Trophoblast cell (in vitro differentiated cells and primary cell): ENCODE data around the gene PSENEN.
A peak's percentile ranks its signal among the peaks of the same experiment; 100 is the strongest.

Experiments used
- DNase-seq, 2 donors: peaks; one replicate each; pipeline ENCODE4 v3.0.0-alpha.2; 2016
- H2AFZ ChIP-seq: 2 replicates; pipeline ENCODE4 v1.6.1; 2013; ENCODE audit warnings: low read length, moderate library complexity, mild to moderate bottlenecking; ENCODE audit not compliant: insufficient read depth, poor library complexity
- H2AK5ac ChIP-seq: 2 replicates; pipeline ENCODE4 v1.6.1; 2013; ENCODE audit warnings: mild to moderate bottlenecking, low read length
- H2BK120ac ChIP-seq: 2 replicates; pipeline ENCODE4 v1.6.1; 2013; ENCODE audit warnings: low read length, mild to moderate bottlenecking, moderate library complexity; ENCODE audit not compliant: insufficient read depth, poor library complexity
- H2BK12ac ChIP-seq: 2 replicates; pipeline ENCODE4 v1.6.1; 2013; ENCODE audit warnings: mild to moderate bottlenecking, low read length, moderate library complexity
- H2BK5ac ChIP-seq: 2 replicates; pipeline ENCODE4 v1.6.1; 2013; ENCODE audit warnings: low read length, low read depth, moderate library complexity, mild to moderate bottlenecking; ENCODE audit not compliant: poor library complexity
- H3K14ac ChIP-seq: 2 replicates; pipeline ENCODE4 v1.6.1; 2013; ENCODE audit warnings: mild to moderate bottlenecking, low read length
- H3K18ac ChIP-seq: 2 replicates; pipeline ENCODE4 v1.6.1; 2013; ENCODE audit warnings: mild to moderate bottlenecking, low read length
- H3K23ac ChIP-seq: 2 replicates; pipeline ENCODE4 v1.6.1; 2013; ENCODE audit warnings: low read length
- H3K27ac ChIP-seq: 2 replicates; pipeline ENCODE4 v1.5.1; 2013; ENCODE audit warnings: low read depth, mild to moderate bottlenecking, inconsistent platforms, low read length, moderate library complexity
- H3K27me3 ChIP-seq: 2 replicates; pipeline ENCODE4 v1.6.1; 2013; ENCODE audit warnings: inconsistent platforms, mild to moderate bottlenecking, low read length, moderate library complexity; ENCODE audit not compliant: insufficient read depth
- H3K36me3 ChIP-seq, 2 experiments: 1 replicate in 1 of 2; 2 replicates in 1 of 2; pipeline ENCODE4 v1.6.1; 2013; ENCODE audit warnings: low read length in 2 of 2, mild to moderate bottlenecking in 2 of 2, moderate library complexity in 1 of 2; ENCODE audit not compliant: insufficient read depth in 2 of 2, control insufficient read depth in 1 of 2
- H3K4ac ChIP-seq: 2 replicates; pipeline ENCODE4 v1.6.1; 2013; ENCODE audit warnings: low read depth, mild to moderate bottlenecking, low read length, moderate library complexity
- H3K4me1 ChIP-seq, 2 experiments: 1 replicate in 1 of 2; 2 replicates in 1 of 2; pipeline ENCODE4 v1.6.1; 2013; ENCODE audit warnings: low read length in 2 of 2, mild to moderate bottlenecking in 2 of 2, moderate library complexity in 1 of 2; ENCODE audit not compliant: insufficient read depth in 2 of 2, control insufficient read depth in 1 of 2
- H3K4me2 ChIP-seq: 2 replicates; pipeline ENCODE4 v1.6.1; 2013; ENCODE audit warnings: inconsistent platforms, mild to moderate bottlenecking, low read length, moderate library complexity
- H3K4me3 ChIP-seq: 2 replicates; pipeline ENCODE4 v1.5.1; 2013; ENCODE audit warnings: mild to moderate bottlenecking, low read depth, low read length, inconsistent platforms
- H3K79me1 ChIP-seq: one replicate; pipeline ENCODE4 v1.6.1; 2013; ENCODE audit warnings: low read length
- H3K79me2 ChIP-seq: 2 replicates; pipeline ENCODE4 v1.6.1; 2013; ENCODE audit warnings: low read length, mild to moderate bottlenecking; ENCODE audit not compliant: control insufficient read depth, insufficient read depth, poor library complexity
- H3K9ac ChIP-seq: 2 replicates; pipeline ENCODE4 v1.6.1; 2013; ENCODE audit warnings: mild to moderate bottlenecking, low read length
- H3K9me3 ChIP-seq: 2 replicates; pipeline ENCODE4 v1.6.1; 2013; ENCODE audit warnings: low read depth, mild to moderate bottlenecking, control low read depth, inconsistent platforms, low read length; ENCODE audit not compliant: insufficient read depth
- H4K12ac ChIP-seq: 2 replicates; pipeline ENCODE4 v1.6.1; 2013; ENCODE audit warnings: low read depth, mild to moderate bottlenecking, low read length, moderate library complexity
- H4K8ac ChIP-seq: 2 replicates; pipeline ENCODE4 v1.6.1; 2013; ENCODE audit warnings: low read depth, mild to moderate bottlenecking, low read length, moderate library complexity
- H4K91ac ChIP-seq: one replicate; pipeline ENCODE4 v1.6.1; 2013; ENCODE audit warnings: low read depth, mild to moderate bottlenecking, low read length, moderate library complexity
- WGBS: extraction: QIAGEN DNeasy Blood & Tissue Kit; methylation state at CpG from one replicate; pipeline ENCODE4 v1.1.7; 2013; ENCODE audit warnings: missing lambda C conversion rate; ENCODE audit not compliant: insufficient read length, insufficient coverage; ENCODE audit errors: extremely low coverage; 5-methylcytosine and 5-hydroxymethylcytosine counted together

The PSENEN gene

DNA sequence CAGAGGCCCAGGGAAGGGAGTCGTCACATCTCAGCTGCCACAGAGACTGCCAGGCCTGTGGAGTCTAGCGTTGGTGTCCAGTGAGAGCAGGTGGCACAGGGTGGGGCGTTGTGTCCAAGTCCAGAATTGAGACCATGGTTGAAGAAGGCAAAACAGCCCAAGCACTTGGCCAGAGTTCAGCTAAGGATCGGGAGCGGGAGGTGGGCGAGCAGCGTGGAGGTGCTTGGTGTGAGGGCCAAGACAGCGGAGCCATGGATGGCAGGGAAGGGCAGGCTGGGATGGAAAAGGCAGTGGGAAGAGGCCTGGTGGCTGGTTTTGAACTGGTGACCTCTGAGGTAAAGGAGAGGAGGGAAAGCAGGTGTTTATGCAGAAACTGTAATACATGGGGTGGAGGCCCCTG is 11.2 kb upstream of the PSENEN start:
- DNase-seq: no peak
- Histone ChIP-seq H2BK5ac (no peak overlapping the region), H3K79me2 (no peaks in the 10 kb centered on the region), H3K79me1 (peaks cover 3% of the 10 kb centered on the region), H2BK120ac (no peak overlapping the region), H2AFZ (no peak overlapping the region), H2AK5ac (no peak overlapping the region), H3K27me3 (no peaks in the 10 kb centered on the region), H3K4me3 (no peak overlapping the region), H2BK12ac (no peak overlapping the region), H3K4me2 (no peak overlapping the region), H3K27ac (no peak overlapping the region), H4K8ac (no peak overlapping the region), H3K18ac (no peak overlapping the region), H4K91ac (peak overlapping the region; percentile 20), H3K9me3 (no peaks in the 10 kb centered on the region), H3K14ac (no peak overlapping the region), H3K4ac (no peak overlapping the region), H3K36me3 (peaks cover 90 to 93% of the 10 kb centered on the region in 2 experiments), H3K23ac (no peak overlapping the region), H4K12ac (no peak overlapping the region), H3K9ac (no peak overlapping the region), H3K4me1 (no peaks in the 10 kb centered on the region)
- WGBS: no CpG with 5 or more reads among the region's 8 CpGs

DNA sequence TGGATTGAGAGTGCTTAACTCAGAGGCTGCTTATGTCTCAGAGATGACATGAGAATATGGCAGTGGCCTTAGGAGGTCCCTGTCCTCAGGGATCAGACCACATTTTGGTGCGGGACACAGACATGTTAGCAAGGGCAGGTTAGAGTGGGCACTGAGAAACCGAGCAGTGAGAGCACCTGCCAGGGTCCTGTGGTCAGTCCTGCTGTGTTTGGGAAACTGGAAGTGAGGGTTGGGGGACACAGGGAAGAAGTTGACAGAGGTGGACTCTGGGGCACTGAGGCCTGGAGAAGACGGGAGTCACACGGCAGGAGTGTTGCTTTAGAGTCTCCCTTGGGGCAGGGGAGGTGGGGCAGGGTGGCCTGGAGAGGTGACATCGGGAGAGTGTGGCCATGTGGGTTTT is 10.6 kb upstream of the PSENEN start:
- Histone ChIP-seq H3K18ac (no peak overlapping the region), H3K14ac (no peak overlapping the region), H2AFZ (no peak overlapping the region), H3K23ac (no peak overlapping the region), H2BK5ac (no peak overlapping the region), H3K79me1 (peaks cover 3% of the 10 kb centered on the region), H3K4me1 (peaks cover 2 to 3% of the 10 kb centered on the region in 2 experiments), H2BK12ac (no peak overlapping the region), H3K36me3 (peaks cover 84 to 87% of the 10 kb centered on the region in 2 experiments), H3K27ac (no peak overlapping the region), H3K79me2 (no peaks in the 10 kb centered on the region), H2BK120ac (no peak overlapping the region), H4K91ac (no peak overlapping the region), H3K4me3 (no peak overlapping the region), H2AK5ac (no peak overlapping the region), H3K27me3 (no peaks in the 10 kb centered on the region), H3K4ac (no peak overlapping the region), H3K9ac (no peak overlapping the region), H4K8ac (no peak overlapping the region), H3K4me2 (no peak overlapping the region), H3K9me3 (no peaks in the 10 kb centered on the region), H4K12ac (no peak overlapping the region)
- no peak for DNase-seq
- no CpG with 5 or more reads among the region's 5 CpGs for WGBS

DNA sequence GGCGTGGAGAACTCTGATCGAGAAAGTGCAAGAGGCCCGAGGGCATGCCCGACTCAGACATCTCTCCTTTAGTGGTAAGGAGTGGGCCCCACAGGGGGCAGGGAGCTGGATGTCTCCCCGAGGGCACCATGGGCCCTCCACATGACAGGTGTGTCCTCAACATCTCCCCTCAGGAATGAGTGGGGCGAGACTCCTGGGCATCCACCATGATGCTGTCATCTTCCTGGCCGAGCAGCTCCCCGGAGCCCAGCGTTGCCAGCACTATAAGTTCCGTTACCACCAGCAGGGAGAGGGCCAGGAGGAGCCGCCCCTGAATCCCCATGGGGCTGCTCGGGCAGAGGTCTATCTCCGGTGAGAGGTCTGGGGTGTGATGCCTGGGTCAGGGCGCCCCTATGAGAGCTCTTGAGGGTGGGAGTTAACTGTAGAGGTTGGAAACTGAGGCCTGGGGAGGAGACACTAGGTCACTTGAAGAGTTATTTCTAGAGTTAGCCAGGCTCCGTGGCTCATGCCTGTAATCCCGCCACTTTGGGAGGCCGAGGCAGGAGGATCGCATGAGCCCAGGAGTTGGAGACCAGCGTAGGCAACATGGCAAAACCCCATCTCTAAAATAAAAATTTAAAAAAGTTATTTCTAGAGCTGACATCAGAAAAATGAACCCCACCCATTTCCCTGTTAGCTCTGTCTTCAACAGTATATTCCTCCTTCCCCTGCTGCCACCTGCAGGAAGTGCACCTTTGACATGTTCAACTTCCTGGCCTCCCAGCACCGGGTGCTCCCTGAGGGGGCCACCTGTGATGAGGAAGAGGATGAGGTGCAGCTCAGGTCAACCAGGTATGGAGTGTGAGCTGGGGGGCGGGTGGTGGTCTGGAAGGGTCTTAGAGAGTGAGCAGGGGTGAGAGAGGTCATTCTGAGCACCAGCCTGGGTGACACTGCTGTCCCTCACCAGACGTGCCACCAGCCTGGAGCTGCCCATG is 8.3 kb upstream of the PSENEN start:
- Histone ChIP-seq H4K91ac (no peak overlapping the region), H2BK5ac (no peak overlapping the region), H3K79me1 (peaks cover 3% of the 10 kb centered on the region), H3K4ac (no peak overlapping the region), H3K4me3 (no peak overlapping the region), H2BK120ac (no peak overlapping the region), H2AK5ac (no peak overlapping the region), H3K23ac (no peak overlapping the region), H3K27me3 (no peaks in the 10 kb centered on the region), H4K8ac (no peak overlapping the region), H3K14ac (no peak overlapping the region), H3K79me2 (no peaks in the 10 kb centered on the region), H3K4me1 (peaks cover 5% of the 10 kb centered on the region in 2 experiments), H2AFZ (no peak overlapping the region), H3K9me3 (no peaks in the 10 kb centered on the region), H3K4me2 (no peak overlapping the region), H3K36me3 (peaks cover 61 to 64% of the 10 kb centered on the region in 2 experiments), H3K27ac (no peak overlapping the region), H4K12ac (no peak overlapping the region), H3K18ac (no peak overlapping the region), H2BK12ac (no peak overlapping the region), H3K9ac (no peak overlapping the region)
- WGBS: no CpG with 5 or more reads among the region's 22 CpGs
- DNase-seq: no peak

DNA sequence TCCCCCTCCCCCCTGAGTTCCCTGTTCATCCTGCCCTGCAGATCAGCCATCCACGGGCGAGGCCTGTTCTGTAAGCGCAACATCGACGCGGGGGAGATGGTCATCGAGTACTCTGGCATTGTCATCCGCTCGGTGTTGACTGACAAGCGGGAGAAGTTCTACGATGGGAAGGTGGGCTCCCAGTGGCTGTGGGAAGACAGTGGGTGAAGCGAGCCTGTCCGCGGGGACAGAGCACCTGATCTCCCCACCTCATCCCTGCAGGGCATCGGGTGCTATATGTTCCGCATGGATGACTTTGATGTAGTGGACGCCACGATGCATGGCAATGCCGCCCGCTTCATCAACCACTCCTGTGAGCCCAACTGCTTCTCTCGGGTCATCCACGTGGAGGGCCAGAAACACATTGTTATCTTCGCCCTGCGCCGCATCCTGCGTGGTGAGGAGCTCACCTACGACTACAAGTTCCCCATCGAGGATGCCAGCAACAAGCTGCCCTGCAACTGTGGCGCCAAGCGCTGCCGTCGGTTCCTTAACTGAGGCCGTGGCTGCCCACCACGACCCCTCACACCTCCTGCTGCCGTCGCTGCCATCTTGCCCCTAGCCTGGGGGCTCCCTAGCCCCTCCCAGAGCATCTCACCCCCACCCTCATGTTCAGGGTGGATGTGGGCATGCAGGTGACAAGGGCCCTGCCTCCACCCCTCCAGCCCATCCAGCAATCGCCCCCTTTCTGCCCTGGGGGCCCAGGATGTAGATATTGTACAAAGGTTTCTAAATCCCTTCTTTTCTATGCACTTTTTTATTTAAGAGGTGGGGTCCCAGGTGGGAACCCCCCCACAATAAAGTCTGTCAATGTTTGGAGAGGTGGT is 7.2 kb upstream of the PSENEN start:
- Histone ChIP-seq H3K27me3 (no peaks in the 10 kb centered on the region), H3K4me2 (no peak overlapping the region), H3K4me1 (peaks cover 5% of the 10 kb centered on the region in 2 experiments), H2AFZ (no peak overlapping the region), H3K23ac (no peak overlapping the region), H3K4me3 (no peak overlapping the region), H3K14ac (no peak overlapping the region), H3K18ac (no peak overlapping the region), H2BK120ac (no peak overlapping the region), H4K8ac (no peak overlapping the region), H3K27ac (no peak overlapping the region), H3K79me2 (no peaks in the 10 kb centered on the region), H3K79me1 (peaks cover 3% of the 10 kb centered on the region), H4K91ac (no peak overlapping the region), H3K9ac (no peak overlapping the region), H4K12ac (no peak overlapping the region), H3K9me3 (no peaks in the 10 kb centered on the region), H3K36me3 (peaks cover 53 to 58% of the 10 kb centered on the region in 2 experiments), H2AK5ac (no peak overlapping the region), H2BK12ac (no peak overlapping the region), H3K4ac (no peak overlapping the region), H2BK5ac (no peak overlapping the region)
- no peak for DNase-seq
- WGBS: no CpG with 5 or more reads among the region's 37 CpGs
